A673 (cell line): Measurements from ENCODE around the gene LHFPL2.

Experiments
- EZH2 ChIP-seq: fragments of 200-600 bp; sonication (generic); IDR thresholded peaks from 2 replicates; pipeline ENCODE4 v1.6.1; 2017; ENCODE audit warnings: borderline replicate concordance, low read depth, mild to moderate bottlenecking, mixed read lengths, antibody characterized with exemption, low read length; ENCODE audit not compliant: poor library complexity, severe bottlenecking
- TF ChIP-seq, protein P1 (sequence below): fragments of 300-800, 200-600 bp; sonication (generic); conservative IDR thresholded peaks from 2 replicates; pipeline ENCODE4 v1.5.1; 2017; ENCODE audit warnings: low read depth, mild to moderate bottlenecking, antibody characterized with exemption, low read length, moderate library complexity, mixed read lengths

DNA sequence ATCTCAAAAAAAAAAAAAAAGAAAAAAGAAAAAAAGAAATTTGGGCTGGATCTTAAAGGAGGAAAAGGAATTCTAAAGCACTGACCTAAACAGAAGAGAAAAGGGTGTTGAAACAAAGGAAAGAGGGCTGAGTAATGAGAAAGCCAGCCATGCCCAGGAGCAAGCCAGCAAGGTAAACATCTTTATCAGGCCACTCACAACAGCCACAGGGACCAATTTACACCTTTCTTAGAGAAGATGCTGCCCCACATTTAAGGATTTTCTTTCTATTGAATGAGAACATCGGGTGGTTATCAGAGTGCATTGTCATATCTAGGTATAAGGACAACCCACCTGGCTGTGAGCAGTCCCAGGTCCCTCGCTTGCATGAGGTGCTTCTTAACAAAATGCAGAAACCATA, 16.6 kb downstream of the LHFPL2 start:
- TF ChIP-seq, protein P1, sequence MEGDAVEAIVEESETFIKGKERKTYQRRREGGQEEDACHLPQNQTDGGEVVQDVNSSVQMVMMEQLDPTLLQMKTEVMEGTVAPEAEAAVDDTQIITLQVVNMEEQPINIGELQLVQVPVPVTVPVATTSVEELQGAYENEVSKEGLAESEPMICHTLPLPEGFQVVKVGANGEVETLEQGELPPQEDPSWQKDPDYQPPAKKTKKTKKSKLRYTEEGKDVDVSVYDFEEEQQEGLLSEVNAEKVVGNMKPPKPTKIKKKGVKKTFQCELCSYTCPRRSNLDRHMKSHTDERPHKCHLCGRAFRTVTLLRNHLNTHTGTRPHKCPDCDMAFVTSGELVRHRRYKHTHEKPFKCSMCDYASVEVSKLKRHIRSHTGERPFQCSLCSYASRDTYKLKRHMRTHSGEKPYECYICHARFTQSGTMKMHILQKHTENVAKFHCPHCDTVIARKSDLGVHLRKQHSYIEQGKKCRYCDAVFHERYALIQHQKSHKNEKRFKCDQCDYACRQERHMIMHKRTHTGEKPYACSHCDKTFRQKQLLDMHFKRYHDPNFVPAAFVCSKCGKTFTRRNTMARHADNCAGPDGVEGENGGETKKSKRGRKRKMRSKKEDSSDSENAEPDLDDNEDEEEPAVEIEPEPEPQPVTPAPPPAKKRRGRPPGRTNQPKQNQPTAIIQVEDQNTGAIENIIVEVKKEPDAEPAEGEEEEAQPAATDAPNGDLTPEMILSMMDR = no peak
- TF ChIP-seq EZH2 = no peak
